Measurements from ENCODE around the gene KMT2D. TPM values are rescaled to one million over a fixed set of nuclear protein-coding genes. Genes with fewer than 3 reads are reported as not detected.
"Not testable (repeated sequence)": the region's sequence is repeated elsewhere in the genome, so short reads cannot be mapped to it uniquely, and the experiment has no call there.

Gene KMT2D
- total RNA-seq, 4 donors from 2014 or later: 29.4 to 67.9 (median 47.9) TPM

DNA sequence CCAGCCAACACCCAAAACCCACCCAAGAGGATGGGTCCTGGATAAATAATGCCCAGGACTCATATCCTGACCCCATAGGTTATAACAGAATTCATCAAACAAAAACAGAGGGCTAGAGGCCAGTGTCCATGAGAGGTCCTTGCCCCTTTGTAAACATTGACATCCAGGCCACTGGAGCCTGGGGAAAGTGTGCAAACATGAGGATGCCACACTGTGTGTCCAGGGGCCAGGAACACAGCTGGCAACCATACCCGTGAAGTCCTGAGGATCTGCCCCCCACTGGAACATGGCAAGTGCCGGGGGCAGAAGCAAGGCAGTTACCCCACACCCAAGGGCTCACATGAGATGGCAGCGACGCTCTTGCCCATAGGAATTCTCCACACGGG is 4.2 kb upstream of the KMT2D start:
- Histone ChIP-seq H3K27ac (no peak overlapping the region), H3K9me3 (no peaks in the 10 kb centered on the region), H3K27me3 (no peaks in the 10 kb centered on the region), H3K4me1 (peaks cover 4 to 28% (median 5%) of the 10 kb centered on the region in 3 donors), H3K4me3 (no peak overlapping the region), H3K36me3 (no peaks in the 10 kb centered on the region)
- intact Hi-C loops (cut with DNase I): loop anchor here (10.0 kb wide), 1 partner anchor 60 kb away; no protein-coding TSS in a partner anchor
- DNase-seq: no peak
- 98% methylated on average over 5 of the region's 5 CpGs; no CpG with 5 or more reads in 1 of the 2 donors for WGBS, 2 donors
- TF ChIP-seq, protein P1, sequence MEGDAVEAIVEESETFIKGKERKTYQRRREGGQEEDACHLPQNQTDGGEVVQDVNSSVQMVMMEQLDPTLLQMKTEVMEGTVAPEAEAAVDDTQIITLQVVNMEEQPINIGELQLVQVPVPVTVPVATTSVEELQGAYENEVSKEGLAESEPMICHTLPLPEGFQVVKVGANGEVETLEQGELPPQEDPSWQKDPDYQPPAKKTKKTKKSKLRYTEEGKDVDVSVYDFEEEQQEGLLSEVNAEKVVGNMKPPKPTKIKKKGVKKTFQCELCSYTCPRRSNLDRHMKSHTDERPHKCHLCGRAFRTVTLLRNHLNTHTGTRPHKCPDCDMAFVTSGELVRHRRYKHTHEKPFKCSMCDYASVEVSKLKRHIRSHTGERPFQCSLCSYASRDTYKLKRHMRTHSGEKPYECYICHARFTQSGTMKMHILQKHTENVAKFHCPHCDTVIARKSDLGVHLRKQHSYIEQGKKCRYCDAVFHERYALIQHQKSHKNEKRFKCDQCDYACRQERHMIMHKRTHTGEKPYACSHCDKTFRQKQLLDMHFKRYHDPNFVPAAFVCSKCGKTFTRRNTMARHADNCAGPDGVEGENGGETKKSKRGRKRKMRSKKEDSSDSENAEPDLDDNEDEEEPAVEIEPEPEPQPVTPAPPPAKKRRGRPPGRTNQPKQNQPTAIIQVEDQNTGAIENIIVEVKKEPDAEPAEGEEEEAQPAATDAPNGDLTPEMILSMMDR (IDR thresholded peaks at IDR 0.05): no peak
- no peak for TF ChIP-seq POLR2A (IDR thresholded peaks at IDR 0.05)

DNA sequence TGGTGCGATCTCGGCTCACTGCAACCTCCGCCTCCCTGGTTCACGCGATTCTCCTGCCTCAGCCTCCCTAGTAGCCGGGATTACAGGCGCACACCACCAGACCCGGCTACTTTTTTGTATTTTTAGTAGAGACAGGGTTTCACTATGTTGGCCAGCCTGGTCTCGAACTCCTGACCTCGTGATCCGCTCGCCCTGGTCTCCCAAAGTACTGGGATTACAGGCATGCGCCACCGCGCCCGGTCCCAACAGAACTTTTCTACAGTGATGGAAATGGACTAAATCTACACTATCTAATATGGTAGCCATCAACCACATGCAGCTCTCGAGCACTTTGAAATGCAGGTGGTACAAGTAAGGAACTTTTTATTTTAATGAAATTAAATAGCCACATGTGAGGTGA is 1.3 kb upstream of the KMT2D start:
- not testable (repeated sequence) for DNase-seq, H3K27ac ChIP-seq, H3K36me3 ChIP-seq, H3K27me3 ChIP-seq, H3K9me3 ChIP-seq, H3K4me3 ChIP-seq
- intact Hi-C loops (cut with DNase I): loop anchor here (10.0 kb wide), 1 partner anchor 63 kb away; no protein-coding TSS in a partner anchor
- peaks cover 18 to 42% (median 20%) of the 10 kb centered on the region in 3 donors for H3K4me1 ChIP-seq
- WGBS, 2 donors: 93 to 94% methylated on average over 17 of the region's 17 CpGs

DNA sequence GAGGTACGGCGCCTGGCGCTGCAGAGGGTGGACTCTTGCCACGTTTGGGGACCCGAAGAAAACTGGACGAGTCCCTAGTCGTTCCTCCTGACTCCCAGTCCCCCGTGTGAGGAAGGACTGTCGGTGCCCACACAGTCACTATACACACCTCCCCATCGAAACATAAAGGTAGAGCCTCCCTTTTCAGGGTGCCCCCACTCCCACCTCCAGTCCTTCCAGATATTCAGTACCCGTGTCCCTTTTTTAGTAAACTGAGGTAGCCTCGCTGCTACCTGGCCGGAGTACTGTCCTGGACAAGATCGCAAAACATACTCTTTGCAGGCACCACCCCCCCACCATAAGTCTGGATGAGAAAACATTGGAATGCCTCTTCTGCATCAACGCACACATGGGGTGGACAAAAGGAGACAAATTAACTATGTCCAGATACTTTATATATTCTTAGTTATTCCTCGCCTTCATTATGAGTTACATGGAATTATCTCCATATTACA is 610 bp upstream of the KMT2D start:
- Histone ChIP-seq H3K9me3 (no peaks in the 10 kb centered on the region), H3K27me3 (no peaks in the 10 kb centered on the region), H3K36me3 (no peaks in the 10 kb centered on the region), H3K4me1 (peaks cover 25 to 49% (median 27%) of the 10 kb centered on the region in 3 donors), H3K4me3 (peak overlapping the region; percentile 85 to 99 (median 98)), H3K27ac (peak overlapping the region; percentile 98 to 99 (median 98))
- 4 to 10% methylated on average over 14 to 15 of the region's 16 CpGs for WGBS, 2 donors
- intact Hi-C loops (cut with DNase I): loop anchor here (10.0 kb wide), 1 partner anchor 64 kb away; no protein-coding TSS in a partner anchor
- DNase-seq: no peak
- TF ChIP-seq, protein P1 (IDR thresholded peaks at IDR 0.05): no peak
- no peak for TF ChIP-seq POLR2A (IDR thresholded peaks at IDR 0.05)

DNA sequence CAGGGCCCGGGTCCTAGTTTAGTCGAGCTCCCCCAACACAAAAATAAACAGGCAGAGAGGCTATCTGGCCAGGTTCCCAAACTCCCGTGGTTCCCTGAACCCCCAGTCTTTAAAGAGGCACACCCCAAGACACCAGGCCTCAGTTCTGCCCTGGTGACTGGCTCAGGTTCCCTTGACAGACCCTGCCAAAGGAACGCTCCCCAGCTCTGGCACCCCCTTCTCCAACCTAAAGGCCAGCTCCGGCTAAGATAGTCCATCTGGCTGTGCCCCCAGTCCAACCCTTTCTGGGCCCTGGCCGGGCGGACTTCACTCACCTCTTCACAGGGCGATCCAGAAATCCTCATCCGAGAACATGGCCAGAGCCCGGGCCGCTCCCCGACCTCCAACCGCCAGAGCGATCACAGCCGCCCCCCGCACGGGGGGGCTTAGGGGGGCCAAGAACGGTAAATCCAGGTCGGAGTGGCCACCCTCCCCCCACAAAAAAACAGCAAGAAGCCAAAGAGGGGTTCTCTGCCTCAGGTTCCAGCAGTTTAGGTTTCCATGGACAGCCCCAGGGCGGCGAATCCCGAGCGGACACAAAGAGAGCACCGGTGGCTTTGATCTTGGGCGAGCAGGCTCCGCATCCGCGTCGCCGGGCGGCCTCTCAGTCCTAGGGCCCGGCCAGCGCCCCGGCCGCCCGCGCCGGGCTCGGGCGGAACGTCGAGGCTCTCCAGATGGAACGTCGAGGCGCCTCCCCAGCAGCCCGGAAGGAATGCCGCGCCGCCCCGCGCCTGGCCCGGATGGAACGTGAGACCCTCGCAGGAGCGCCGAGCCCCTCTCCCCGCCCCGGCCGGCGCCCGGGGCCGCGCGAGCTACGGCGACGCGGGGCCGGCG is 1.1 kb downstream of the KMT2D start:
- Histone ChIP-seq H3K27me3 (no peaks in the 10 kb centered on the region), H3K9me3 (no peaks in the 10 kb centered on the region), H3K4me3 (peak overlapping the region; percentile 85 to 99 (median 98)), H3K27ac (peak overlapping the region; percentile 98 to 99 (median 98)), H3K36me3 (peaks cover under 1 to 8% (median 2%) of the 10 kb centered on the region in 3 donors), H3K4me1 (peaks cover 38 to 65% (median 38%) of the 10 kb centered on the region in 3 donors)
- WGBS, 2 donors: 0% methylated on average over 3 to 5 of the region's 70 CpGs
- TF ChIP-seq POLR2A (IDR thresholded peaks at IDR 0.05): no peak
- TF ChIP-seq, protein P1 (IDR thresholded peaks at IDR 0.05): no peak
- no peak for DNase-seq
- intact Hi-C loops (cut with DNase I): loop anchor here (10.0 kb wide), 1 partner anchor 65 kb away; no protein-coding TSS in a partner anchor

DNA sequence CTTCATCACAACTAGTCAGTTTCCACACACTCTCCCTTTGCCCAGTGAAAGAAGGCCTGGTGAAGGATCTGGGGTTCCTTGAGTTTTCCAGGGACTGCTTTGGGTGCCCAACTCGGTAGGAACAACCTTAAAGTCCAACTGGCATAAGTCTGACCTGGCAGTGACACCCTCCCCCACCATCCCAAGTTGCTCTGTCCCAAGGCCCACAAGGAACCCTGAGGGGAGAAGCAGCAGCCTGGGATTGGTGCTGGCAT is 1.6 kb downstream of the KMT2D start:
- no peak for DNase-seq
- H3K27me3 ChIP-seq: no peaks in the 10 kb centered on the region
- peak overlapping the region; percentile 85 to 99 (median 98) for H3K4me3 ChIP-seq
- H3K36me3 ChIP-seq: peaks cover 6 to 14% (median 7%) of the 10 kb centered on the region in 3 donors
- peak overlapping the region; percentile 98 to 99 (median 98) for H3K27ac ChIP-seq
- no peaks in the 10 kb centered on the region for H3K9me3 ChIP-seq
- intact Hi-C loops (cut with DNase I): no loop called here
- H3K4me1 ChIP-seq: peaks cover 38 to 68% (median 38%) of the 10 kb centered on the region in 3 donors
- 0% methylated on average over 1 of the region's 1 CpG for WGBS, 2 donors
- TF ChIP-seq, protein P1 (IDR thresholded peaks at IDR 0.05): no peak
- TF ChIP-seq POLR2A (IDR thresholded peaks at IDR 0.05): no peak
